ENCODE data around the gene DNM2. TPM values are rescaled to one million over a fixed set of nuclear protein-coding genes. Genes with fewer than 3 reads are reported as not detected.

Gene DNM2
- total RNA-seq, 1 donor from 2014 or later = 410 TPM

- intact Hi-C loops (cut with micrococcal nuclease) = loop anchor here (10.0 kb wide), 1 partner anchor 357 kb away; no protein-coding TSS in a partner anchor
Measured at GRCh38 chr19:10831987-10832938, 114.4 kb downstream of the DNM2 start.

GRCh38 chr19:10832939-10833296 is 115.0 kb downstream of the DNM2 start:
- intact Hi-C loops (cut with micrococcal nuclease) = loop anchor here (10.0 kb wide), 1 partner anchor 358 kb away; no protein-coding TSS in a partner anchor

GRCh38 chr19:10835089-10835753 is 117.3 kb downstream of the DNM2 start:
- intact Hi-C loops (cut with micrococcal nuclease) = loop anchor here (1.0 to 10.0 kb wide), 4 partner anchors 134 to 360 kb away; partner anchors contain the start of genes KEAP1, KRI1 and QTRT1

- intact Hi-C loops (cut with micrococcal nuclease) = loop anchor here (1.0 to 10.0 kb wide), 12 partner anchors 28 to 503 kb away; partner anchors contain the start of genes CARM1, KEAP1, KRI1 and QTRT1
Measured at GRCh38 chr19:10835754-10836478, 118.0 kb downstream of the DNM2 start, which contains the start of gene TMED1. TMED1 (minus strand) TSS chr19:10836212; CDS start chr19:10836191, 21 bp downstream.

GRCh38 chr19:10836479-10837330 is 118.8 kb downstream of the DNM2 start:
- intact Hi-C loops (cut with micrococcal nuclease) = loop anchor here (1.0 to 10.0 kb wide), 10 partner anchors 28 to 503 kb away; partner anchors contain the start of genes CARM1, KEAP1, RAVER1 and TIMM29

- intact Hi-C loops (cut with micrococcal nuclease) = loop anchor here (5.0 to 10.0 kb wide), 2 partner anchors 335 to 363 kb away; partner anchors contain the start of gene KEAP1
Measured at GRCh38 chr19:10837649-10838048, 119.8 kb downstream of the DNM2 start.

- intact Hi-C loops (cut with micrococcal nuclease) = loop anchor here (5.0 to 10.0 kb wide), 2 partner anchors 336 to 364 kb away; partner anchors contain the start of gene KEAP1
Measured at GRCh38 chr19:10838377-10838776, 120.5 kb downstream of the DNM2 start.

- intact Hi-C loops (cut with micrococcal nuclease) = loop anchor here (5.0 to 10.0 kb wide), 2 partner anchors 337 to 365 kb away; partner anchors contain the start of gene KEAP1
Measured at GRCh38 chr19:10839114-10840050, 121.5 kb downstream of the DNM2 start.

GRCh38 chr19:10842788-10843187 is 124.9 kb downstream of the DNM2 start:
- intact Hi-C loops (cut with micrococcal nuclease) = no loop called here

- intact Hi-C loops (cut with micrococcal nuclease) = no loop called here
Measured at GRCh38 chr19:10846500-10847202, 128.8 kb downstream of the DNM2 start.

- intact Hi-C loops (cut with micrococcal nuclease) = no loop called here
Measured at GRCh38 chr19:10848230-10848856, 130.5 kb downstream of the DNM2 start, which contains the start of gene C19orf38. C19orf38 (plus strand) TSS chr19:10848415; CDS start chr19:10848509, 94 bp downstream.

GRCh38 chr19:10850631-10851030 is 132.8 kb downstream of the DNM2 start:
- intact Hi-C loops (cut with micrococcal nuclease) = no loop called here

GRCh38 chr19:10852098-10852800 is 134.4 kb downstream of the DNM2 start:
- intact Hi-C loops (cut with micrococcal nuclease) = no loop called here

GRCh38 chr19:10852941-10853340 is 135.1 kb downstream of the DNM2 start:
- intact Hi-C loops (cut with micrococcal nuclease) = no loop called here

- intact Hi-C loops (cut with micrococcal nuclease) = no loop called here
Measured at GRCh38 chr19:10854350-10855089, 136.6 kb downstream of the DNM2 start.

- intact Hi-C loops (cut with micrococcal nuclease) = no loop called here
Measured at GRCh38 chr19:10855879-10856522, 138.1 kb downstream of the DNM2 start.
